ENCODE measurements around the gene ADAM15. TPM values are rescaled to one million over a fixed set of nuclear protein-coding genes. Genes with fewer than 3 reads are reported as not detected.

The ADAM15 gene
- total and polyA plus RNA-seq, 2 donors (not counting 1 experiment from before 2014, with no cell fraction given), result 14.6 to 28.4 TPM

DNA sequence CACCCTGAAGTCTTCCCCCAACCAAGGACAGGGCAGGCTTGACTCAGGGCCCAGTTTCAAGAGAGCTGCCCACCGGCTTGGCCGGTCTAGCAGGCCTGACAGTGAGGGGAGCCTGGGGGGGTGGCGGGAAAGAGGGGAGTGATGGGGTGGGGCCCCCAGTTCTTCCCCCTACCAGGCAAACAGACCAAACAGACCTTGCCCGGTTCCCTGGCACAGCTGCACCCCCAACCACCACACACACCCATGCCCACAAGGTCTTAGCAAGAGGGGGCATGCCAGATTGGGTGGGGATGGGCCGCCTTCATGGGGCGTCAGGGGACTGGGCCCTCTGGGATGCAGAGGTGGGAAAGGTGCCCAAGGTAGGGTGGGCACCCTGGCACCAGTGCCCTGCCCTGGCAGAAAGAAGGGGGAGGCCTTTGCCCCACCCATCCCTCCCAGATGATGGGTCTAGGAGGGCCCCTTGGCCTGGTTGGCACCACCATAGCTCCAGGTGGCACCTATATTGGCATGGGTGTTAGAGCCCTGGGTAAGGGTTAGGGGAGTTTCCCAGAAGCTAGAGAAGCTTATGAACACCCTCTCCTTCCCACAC lies 39.6 kb upstream of the ADAM15 start:
- ChIA-PET POLR2A (interaction anchor here (0.6 to 0.8 kb wide), 2 partner anchors 67 to 128 kb away, joined by 3 to 5 read pairs; no protein-coding TSS in a partner anchor), CTCF (interaction anchor here (1.2 to 17.4 kb wide), 4 partner anchors 9 to 50 kb away, joined by 3 to 295 read pairs (median 4); partner anchors contain the start of genes LENEP and ZBTB7B)
- Histone ChIP-seq H3K27me3 (replicated peaks in 1 of 4; ENCODE audit: control extremely low read depth in 1 of 4, control insufficient read depth in 3 of 4, insufficient read depth in 4 of 4, low read length in 3 of 4) (no peaks in the 10 kb centered on the region), H2AFZ (ENCODE audit: insufficient read depth, low read depth, low read length, poor library complexity, severe bottlenecking) (no peak overlapping the region), H3K27ac (ENCODE audit: low read length in 2 of 2) (peak overlapping the region in 1 of 2 donors; percentile 48), H3K79me2 (ENCODE audit: control insufficient read depth, insufficient read depth, low read length) (peaks cover 34% of the 10 kb centered on the region), H3K36me3 (replicated peaks in 1 of 2; ENCODE audit: control extremely low read depth in 1 of 2, control insufficient read depth in 1 of 2, extremely low read depth in 1 of 2, insufficient read depth in 2 of 2, low read length in 1 of 2) (peaks cover 0 to 29% of the 10 kb centered on the region in 2 experiments), H3K9me3 (ENCODE audit: control extremely low read depth in 1 of 3, control insufficient read depth in 2 of 3, insufficient read depth in 1 of 3, low read length in 2 of 3) (no peaks in the 10 kb centered on the region), H3K9ac (ENCODE audit: low read length) (no peak overlapping the region), H3K4me1 (ENCODE audit: control insufficient read depth in 2 of 2, insufficient read depth in 2 of 2, low read length in 2 of 2) (peaks cover 92 to 100% of the 10 kb centered on the region in 2 donors), H3K4me3 (ENCODE audit: control extremely low read depth in 1 of 5, extremely low read depth in 1 of 5, insufficient read depth in 1 of 5, low read depth in 2 of 5, low read length in 4 of 5) (no peak overlapping the region), H3K4me2 (replicated peaks; ENCODE audit: low read depth, low read length, poor library complexity, severe bottlenecking) (peak overlapping the region; percentile 61), H4K20me1 (ENCODE audit: control insufficient read depth, insufficient read depth, low read length, poor library complexity, severe bottlenecking) (peaks cover 30% of the 10 kb centered on the region)
- ATAC-seq (ENCODE audit: low read depth) (no peak), DNase-seq (no peak)
- no peaks in the 10 kb centered on the region for H3K27me3 Mint-ChIP-seq
- TF ChIP-seq, protein P1, sequence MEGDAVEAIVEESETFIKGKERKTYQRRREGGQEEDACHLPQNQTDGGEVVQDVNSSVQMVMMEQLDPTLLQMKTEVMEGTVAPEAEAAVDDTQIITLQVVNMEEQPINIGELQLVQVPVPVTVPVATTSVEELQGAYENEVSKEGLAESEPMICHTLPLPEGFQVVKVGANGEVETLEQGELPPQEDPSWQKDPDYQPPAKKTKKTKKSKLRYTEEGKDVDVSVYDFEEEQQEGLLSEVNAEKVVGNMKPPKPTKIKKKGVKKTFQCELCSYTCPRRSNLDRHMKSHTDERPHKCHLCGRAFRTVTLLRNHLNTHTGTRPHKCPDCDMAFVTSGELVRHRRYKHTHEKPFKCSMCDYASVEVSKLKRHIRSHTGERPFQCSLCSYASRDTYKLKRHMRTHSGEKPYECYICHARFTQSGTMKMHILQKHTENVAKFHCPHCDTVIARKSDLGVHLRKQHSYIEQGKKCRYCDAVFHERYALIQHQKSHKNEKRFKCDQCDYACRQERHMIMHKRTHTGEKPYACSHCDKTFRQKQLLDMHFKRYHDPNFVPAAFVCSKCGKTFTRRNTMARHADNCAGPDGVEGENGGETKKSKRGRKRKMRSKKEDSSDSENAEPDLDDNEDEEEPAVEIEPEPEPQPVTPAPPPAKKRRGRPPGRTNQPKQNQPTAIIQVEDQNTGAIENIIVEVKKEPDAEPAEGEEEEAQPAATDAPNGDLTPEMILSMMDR (IDR thresholded peaks at IDR 0.05), result no peak
- no peak for TF ChIP-seq EZH2 (IDR thresholded peaks at IDR 0.05; ENCODE audit: borderline replicate concordance, insufficient read depth, low read depth, low read length, poor library complexity, severe bottlenecking)
- no peaks in the 10 kb centered on the region for H3K9me3 Mint-ChIP-seq (ENCODE audit: insufficient read depth)
- peak overlapping the region; percentile 83 for H3K27ac Mint-ChIP-seq
- intact Hi-C loops (cut with micrococcal nuclease), result no loop called here
- peaks cover 78% of the 10 kb centered on the region for H3K4me1 Mint-ChIP-seq
- H3K4me3 Mint-ChIP-seq, result no peak overlapping the region
- 100% methylated on average over 1 of the region's 6 CpGs for WGBS (ENCODE audit: insufficient coverage)

DNA sequence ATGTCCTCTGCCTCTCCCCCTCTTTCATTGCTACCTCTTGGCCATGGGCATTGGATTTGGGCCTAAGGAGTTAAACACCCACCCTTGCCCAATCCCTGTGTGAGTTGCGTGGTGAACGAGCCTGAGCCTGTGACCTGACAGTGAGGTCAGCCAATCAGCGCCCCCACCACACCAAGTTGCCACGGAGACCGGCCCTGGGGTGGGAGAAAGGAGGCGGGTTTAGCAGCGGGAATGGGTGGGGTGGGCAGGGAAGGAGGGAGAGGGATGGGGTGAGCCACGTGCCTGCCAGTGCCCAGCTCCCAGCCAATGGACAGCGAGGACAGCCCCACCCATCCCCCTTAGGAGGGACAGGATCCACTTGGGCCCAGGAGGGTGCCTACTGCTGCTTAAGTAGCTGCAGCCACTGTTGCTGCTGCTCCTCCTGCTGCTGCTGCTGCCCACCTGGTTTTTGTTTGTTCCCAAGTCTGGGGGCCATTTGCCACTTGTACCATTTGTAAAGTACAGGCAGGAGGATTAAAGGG lies 39.0 kb upstream of the ADAM15 start:
- Mint-ChIP-seq H3K27ac (peak overlapping the region; percentile 83), H3K27me3 (no peaks in the 10 kb centered on the region), H3K4me1 (peaks cover 78% of the 10 kb centered on the region), H3K4me3 (no peak overlapping the region), H3K9me3 (ENCODE audit: insufficient read depth) (no peaks in the 10 kb centered on the region)
- Histone ChIP-seq H3K9ac (ENCODE audit: low read length) (no peak overlapping the region), H3K79me2 (ENCODE audit: control insufficient read depth, insufficient read depth, low read length) (peaks cover 29% of the 10 kb centered on the region), H3K36me3 (replicated peaks in 1 of 2; ENCODE audit: control extremely low read depth in 1 of 2, control insufficient read depth in 1 of 2, extremely low read depth in 1 of 2, insufficient read depth in 2 of 2, low read length in 1 of 2) (peaks cover 0 to 29% of the 10 kb centered on the region in 2 experiments), H4K20me1 (ENCODE audit: control insufficient read depth, insufficient read depth, low read length, poor library complexity, severe bottlenecking) (peaks cover 24% of the 10 kb centered on the region), H3K4me2 (replicated peaks; ENCODE audit: low read depth, low read length, poor library complexity, severe bottlenecking) (peak overlapping the region; percentile 22), H3K9me3 (ENCODE audit: control extremely low read depth in 1 of 3, control insufficient read depth in 2 of 3, insufficient read depth in 1 of 3, low read length in 2 of 3) (no peaks in the 10 kb centered on the region), H3K27ac (ENCODE audit: low read length in 2 of 2) (peak overlapping the region in 1 of 2 donors; percentile 48), H3K4me1 (ENCODE audit: control insufficient read depth in 2 of 2, insufficient read depth in 2 of 2, low read length in 2 of 2) (peaks cover 92 to 100% of the 10 kb centered on the region in 2 donors), H3K4me3 (ENCODE audit: control extremely low read depth in 1 of 5, extremely low read depth in 1 of 5, insufficient read depth in 1 of 5, low read depth in 2 of 5, low read length in 4 of 5) (no peak overlapping the region), H2AFZ (ENCODE audit: insufficient read depth, low read depth, low read length, poor library complexity, severe bottlenecking) (no peak overlapping the region), H3K27me3 (replicated peaks in 1 of 4; ENCODE audit: control extremely low read depth in 1 of 4, control insufficient read depth in 3 of 4, insufficient read depth in 4 of 4, low read length in 3 of 4) (no peaks in the 10 kb centered on the region)
- POLR2A ChIA-PET, result interaction anchor here (0.6 to 6.0 kb wide), 5 partner anchors 10 to 128 kb away, joined by 3 to 74 read pairs (median 5); partner anchors contain the start of gene ZBTB7B
- TF ChIP-seq, protein P1 (IDR thresholded peaks at IDR 0.05), result no peak
- no peak for TF ChIP-seq EZH2 (IDR thresholded peaks at IDR 0.05; ENCODE audit: borderline replicate concordance, insufficient read depth, low read depth, low read length, poor library complexity, severe bottlenecking)
- CTCF ChIA-PET, result interaction anchor here (1.6 to 17.4 kb wide), 3 partner anchors 12 to 49 kb away, joined by 3 to 295 read pairs (median 4); partner anchors contain the start of genes LENEP and ZBTB7B
- DNase-seq (no peak), ATAC-seq (ENCODE audit: low read depth) (no peak)
- intact Hi-C loops (cut with micrococcal nuclease), result no loop called here
- WGBS (ENCODE audit: insufficient coverage), result 61% methylated on average over 3 of the region's 9 CpGs
